Measurements from ENCODE around the gene CLEC4M.
A peak's percentile ranks its signal among the peaks of the same experiment; 100 is the strongest.

DNA sequence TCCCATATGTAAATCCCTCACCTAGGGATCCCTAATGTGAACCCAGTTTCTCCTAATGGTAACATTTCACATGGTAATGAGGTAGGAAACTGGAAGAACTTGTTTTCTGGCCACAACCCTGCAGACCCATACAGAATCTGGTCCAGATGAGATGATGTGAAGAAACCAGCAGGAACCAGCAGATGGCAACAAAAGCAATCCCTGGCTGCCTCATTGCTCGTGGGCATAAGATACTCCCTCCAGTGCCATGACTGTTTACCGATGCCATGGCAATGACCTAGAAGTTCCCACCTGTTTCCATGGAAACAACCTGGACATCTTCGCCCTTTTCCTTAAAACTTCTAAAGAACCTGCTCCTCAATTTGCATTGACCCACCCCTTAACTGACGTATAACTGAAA is 14.3 kb upstream of the CLEC4M start:
- TF ChIP-seq, protein P1, sequence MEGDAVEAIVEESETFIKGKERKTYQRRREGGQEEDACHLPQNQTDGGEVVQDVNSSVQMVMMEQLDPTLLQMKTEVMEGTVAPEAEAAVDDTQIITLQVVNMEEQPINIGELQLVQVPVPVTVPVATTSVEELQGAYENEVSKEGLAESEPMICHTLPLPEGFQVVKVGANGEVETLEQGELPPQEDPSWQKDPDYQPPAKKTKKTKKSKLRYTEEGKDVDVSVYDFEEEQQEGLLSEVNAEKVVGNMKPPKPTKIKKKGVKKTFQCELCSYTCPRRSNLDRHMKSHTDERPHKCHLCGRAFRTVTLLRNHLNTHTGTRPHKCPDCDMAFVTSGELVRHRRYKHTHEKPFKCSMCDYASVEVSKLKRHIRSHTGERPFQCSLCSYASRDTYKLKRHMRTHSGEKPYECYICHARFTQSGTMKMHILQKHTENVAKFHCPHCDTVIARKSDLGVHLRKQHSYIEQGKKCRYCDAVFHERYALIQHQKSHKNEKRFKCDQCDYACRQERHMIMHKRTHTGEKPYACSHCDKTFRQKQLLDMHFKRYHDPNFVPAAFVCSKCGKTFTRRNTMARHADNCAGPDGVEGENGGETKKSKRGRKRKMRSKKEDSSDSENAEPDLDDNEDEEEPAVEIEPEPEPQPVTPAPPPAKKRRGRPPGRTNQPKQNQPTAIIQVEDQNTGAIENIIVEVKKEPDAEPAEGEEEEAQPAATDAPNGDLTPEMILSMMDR (IDR thresholded peaks at IDR 0.05; ENCODE audit: borderline replicate concordance, extremely low read depth, low read length, poor library complexity, severe bottlenecking) = peak; percentile 20
- TF ChIP-seq EZH2 (IDR thresholded peaks at IDR 0.05; ENCODE audit: borderline replicate concordance, low read depth, low read length, severe bottlenecking) = no peak

Data from DND-41 (cell line).